ENCODE data around the gene MAP7.

GRCh38 chr6:136521911-136522310 is 28.3 kb downstream of the MAP7 start:
- no peak for TF ChIP-seq EZH2 (IDR thresholded peaks at IDR 0.05; ENCODE audit: insufficient read depth, poor library complexity, severe bottlenecking)
- TF ChIP-seq EZH2phosphoT487 (IDR thresholded peaks at IDR 0.05; ENCODE audit: insufficient read depth, low read depth): no peak

Measured in GM23248 (cell line).